Measurements from ENCODE around the gene SUGCT. TPM values are rescaled to one million over a fixed set of nuclear protein-coding genes. Genes with fewer than 3 reads are reported as not detected.

Gene SUGCT
- total and polyA plus RNA-seq, 9 of the 15 experiments (the other 6 are each of a cell fraction or from before 2014, with no cell fraction given): 0.58 to 2.5 (median 1.4) TPM

GRCh38 chr7:40747856-40748255 is 613.1 kb downstream of the SUGCT start:
- intact Hi-C loops (cut with micrococcal nuclease): no loop called here

More at GRCh38 chr7:40747856-40748255, 613.1 kb downstream of the SUGCT start:
- Histone ChIP-seq H2AFZ (ENCODE audit: low read depth, low read length) (no peak overlapping the region), H3K27me3 (ENCODE audit: control insufficient read depth in 2 of 2, insufficient read depth in 2 of 2, low read length in 2 of 2) (no peaks in the 10 kb centered on the region), H3K4me3 (no peak overlapping the region), H3K4me1 (replicated peaks in 1 of 2; ENCODE audit: control insufficient read depth in 2 of 2, insufficient read depth in 2 of 2, low read length in 2 of 2) (no peaks in the 10 kb centered on the region), H3K9me1 (ENCODE audit: control insufficient read depth, insufficient read depth, low read length) (no peaks in the 10 kb centered on the region), H3K9ac (ENCODE audit: insufficient read depth in 1 of 2, low read depth in 2 of 2, low read length in 2 of 2) (no peak overlapping the region), H3K4me2 (ENCODE audit: insufficient read depth, low read length) (no peak overlapping the region), H3K36me3 (ENCODE audit: control insufficient read depth, insufficient read depth, low read length) (no peaks in the 10 kb centered on the region), H4K20me1 (replicated peaks; ENCODE audit: control insufficient read depth, insufficient read depth, low read length) (no peaks in the 10 kb centered on the region), H3K9me3 (replicated peaks; ENCODE audit: control insufficient read depth, insufficient read depth, low read depth, low read length) (no peaks in the 10 kb centered on the region), H3K79me2 (ENCODE audit: control insufficient read depth, insufficient read depth, low read length) (no peaks in the 10 kb centered on the region), H3K27ac (ENCODE audit: extremely low read depth, low read depth, low read length) (no peak overlapping the region)
- CTCF ChIA-PET (ENCODE audit: low intra/inter-chr PET ratio): no interaction called here
- TF ChIP-seq ZBTB40 (IDR thresholded peaks at IDR 0.05) (no peak), ZBTB40 (CRISPR knock-in tag; IDR thresholded peaks at IDR 0.05) (no peak), E2F1 (CRISPR knock-in tag; IDR thresholded peaks at IDR 0.05) (no peak), ATF6 (CRISPR knock-in tag; IDR thresholded peaks at IDR 0.05) (no peak), RBM22 (IDR thresholded peaks at IDR 0.05; ENCODE audit: low read depth, low read length, poor library complexity, severe bottlenecking) (no peak), ZNF57 (CRISPR knock-in tag; IDR thresholded peaks at IDR 0.05) (no peak), BHLHE40 (IDR thresholded peaks at IDR 0.05; ENCODE audit: low read length) (no peak), SNRNP70 (optimal IDR thresholded peaks at IDR 0.05; ENCODE audit: low read depth, low read length) (no peak), BDP1 (IDR thresholded peaks at IDR 0.05; ENCODE audit: insufficient read depth, insufficient read length) (no peak), ZNF347 (CRISPR knock-in tag; IDR thresholded peaks at IDR 0.05; ENCODE audit: low read depth) (no peak), ETS2 (tag; IDR thresholded peaks at IDR 0.05; ENCODE audit: borderline replicate concordance, poor library complexity, severe bottlenecking) (no peak), SNIP1 (IDR thresholded peaks at IDR 0.05; ENCODE audit: low read depth) (no peak)
- 0% methylated on average over 2 of the region's 2 CpGs for WGBS (ENCODE audit: insufficient coverage, low coverage, missing lambda C conversion rate)
- POLR2A ChIA-PET: no interaction called here
- no TSS peak for BruUV-seq (replicated peaks)
- no peak for ATAC-seq
- DNase-seq (ENCODE audit: extremely low read depth in 1 of 4, low spot score in 3 of 4): no peak
- in situ Hi-C loops (cut with MboI): no loop called here
- FAIRE-seq: no peak

All from K562 (cell line).